IMR-90 (cell line): ENCODE measurements around the gene NFIA. TPM values are rescaled to one million over a fixed set of nuclear protein-coding genes. Genes with fewer than 3 reads are reported as not detected.

Experiments
- ATAC-seq: fragments of 200-7000 bp; cut with Tn5 transposase; 2 replicates; pipeline ENCODE4 v1.9.1; 2020; ENCODE audit warnings: low read depth, mild to moderate bottlenecking, moderate library complexity
- BruUV-seq: library from RNA; stranded (reverse); fragments of 400-500 nt; replicated peaks from 2 replicates; lab custom pipeline; 2021; lab: Mats Ljungman, UMichigan
- CTCF ChIA-PET: fragments of 300-600 bp; formaldehyde crosslinking; extraction: SDS; loops from one replicate; lab custom pipeline; 2021; ENCODE audit warnings: antibody characterized with exemption; lab: Yijun Ruan, JAX
- POLR2A ChIA-PET: fragments of 300-600 bp; sonication (Branson Sonifier 250); formaldehyde crosslinking; loops from one replicate; lab custom pipeline; 2022; ENCODE audit warnings: antibody characterized with exemption; ENCODE audit not compliant: unreplicated experiment; lab: Charles Lee
- DNase-seq: peaks from one replicate; pipeline ENCODE4 v3.0.0; 2013
- H2AFZ ChIP-seq: replicated peaks from 2 replicates; pipeline ENCODE3; 2013; ENCODE audit warnings: low read length, mild to moderate bottlenecking; ENCODE audit not compliant: poor library complexity
- H2AK5ac ChIP-seq: 2 replicates; pipeline ENCODE4 v1.6.1; 2013; ENCODE audit warnings: low read depth, low read length, inconsistent platforms
- H2AK9ac ChIP-seq: replicated peaks from 2 replicates; pipeline ENCODE3; 2013; ENCODE audit warnings: mild to moderate bottlenecking, low read depth, low read length, moderate library complexity; ENCODE audit not compliant: poor library complexity
- H2BK120ac ChIP-seq: 2 replicates; pipeline ENCODE4 v1.6.1; 2013; ENCODE audit warnings: low read depth, low read length, inconsistent platforms
- H2BK15ac ChIP-seq: 3 replicates; pipeline ENCODE4 v1.6.1; 2013; ENCODE audit warnings: low read depth, low read length, inconsistent platforms
- H2BK20ac ChIP-seq: 2 replicates; pipeline ENCODE4 v1.6.1; 2013; ENCODE audit warnings: low read depth, mild to moderate bottlenecking, inconsistent platforms, low read length, moderate library complexity
- H2BK5ac ChIP-seq: 2 replicates; pipeline ENCODE4 v1.6.1; 2013; ENCODE audit warnings: mild to moderate bottlenecking, low read depth, low read length, inconsistent platforms; ENCODE audit not compliant: poor library complexity, severe bottlenecking
- H3K14ac ChIP-seq: replicated peaks from 2 replicates; pipeline ENCODE4 v1.6.1; 2013; ENCODE audit warnings: low read depth, low read length, inconsistent platforms
- H3K18ac ChIP-seq: 2 replicates; pipeline ENCODE4 v1.6.1; 2013; ENCODE audit warnings: low read depth, low read length, control low read depth
- H3K23ac ChIP-seq: 2 replicates; pipeline ENCODE4 v1.6.1; 2013; ENCODE audit warnings: low read depth, low read length, inconsistent platforms
- H3K27ac ChIP-seq: 2 replicates; pipeline ENCODE4 v1.5.1; 2013; ENCODE audit warnings: mild to moderate bottlenecking, control low read depth, low read length; ENCODE audit not compliant: insufficient read depth
- H3K27me3 ChIP-seq: 2 replicates; pipeline ENCODE4 v1.6.1; 2013; ENCODE audit warnings: low read length; ENCODE audit not compliant: control insufficient read depth, insufficient read depth
- H3K36me3 ChIP-seq: 2 replicates; pipeline ENCODE4 v1.6.1; 2013; ENCODE audit warnings: low read length, mixed read lengths; ENCODE audit not compliant: control insufficient read depth, insufficient read depth
- H3K4ac ChIP-seq: 2 replicates; pipeline ENCODE4 v1.6.1; 2013; ENCODE audit warnings: low read depth, low read length, inconsistent platforms
- H3K4me1 ChIP-seq: 2 replicates; pipeline ENCODE4 v1.6.1; 2013; ENCODE audit warnings: low read length, mixed read lengths; ENCODE audit not compliant: control insufficient read depth, insufficient read depth
- H3K4me2 ChIP-seq: 2 replicates; pipeline ENCODE4 v1.6.1; 2013; ENCODE audit warnings: low read depth, mild to moderate bottlenecking, control low read depth, low read length, moderate library complexity
- H3K4me3 ChIP-seq: 2 replicates; pipeline ENCODE4 v1.5.1; 2013; ENCODE audit warnings: low read depth, mild to moderate bottlenecking, control low read depth, low read length, moderate library complexity; ENCODE audit not compliant: insufficient read depth
- H3K56ac ChIP-seq: 2 replicates; pipeline ENCODE4 v1.6.1; 2013; ENCODE audit warnings: low read length, inconsistent platforms; ENCODE audit not compliant: insufficient read depth; ENCODE audit errors: extremely low read depth
- H3K79me1 ChIP-seq, 2 experiments: 2 replicates each; pipeline ENCODE4 v1.6.1; 2013; ENCODE audit warnings: low read length in 2 of 2, inconsistent platforms in 1 of 2, low read depth in 1 of 2
- H3K9ac ChIP-seq: 2 replicates; pipeline ENCODE4 v1.6.1; 2013; ENCODE audit warnings: low read depth, low read length, control low read depth
- H3K9me1 ChIP-seq: 2 replicates; pipeline ENCODE4 v1.6.1; 2013; ENCODE audit warnings: low read length, inconsistent platforms; ENCODE audit not compliant: insufficient read depth
- H3K9me3 ChIP-seq: 2 replicates; pipeline ENCODE4 v1.6.1; 2013; ENCODE audit warnings: low read length; ENCODE audit not compliant: control insufficient read depth, insufficient read depth
- H4K20me1 ChIP-seq: 2 replicates; pipeline ENCODE4 v1.6.1; 2013; ENCODE audit warnings: low read length, inconsistent platforms; ENCODE audit not compliant: insufficient read depth
- H4K5ac ChIP-seq: 2 replicates; pipeline ENCODE4 v1.6.1; 2013; ENCODE audit warnings: mild to moderate bottlenecking, low read depth, low read length, control low read depth
- H4K8ac ChIP-seq, 2 experiments: 2 replicates each; pipeline ENCODE4 v1.6.1; 2013; ENCODE audit warnings: low read depth in 2 of 2, low read length in 2 of 2, control low read depth in 1 of 2, inconsistent platforms in 1 of 2
- H4K91ac ChIP-seq: 2 replicates; pipeline ENCODE4 v1.6.1; 2013; ENCODE audit warnings: low read depth, low read length, inconsistent platforms; ENCODE audit not compliant: insufficient read depth
- BHLHE40 ChIP-seq: fragments of 150-350 bp; IDR thresholded peaks from 2 replicates; pipeline ENCODE4 v1.6.1; 2016; ENCODE audit warnings: mild to moderate bottlenecking, low read depth, low read length
- CHD1 ChIP-seq: IDR thresholded peaks from 2 replicates; pipeline ENCODE4 v1.6.1; 2012; ENCODE audit warnings: low read depth, low read length, improper control_type of control experiment
- FOS ChIP-seq: fragments of 150-350 bp; IDR thresholded peaks from 2 replicates; pipeline ENCODE4 v1.6.1; 2016; ENCODE audit warnings: low read depth, low read length
- MAZ ChIP-seq: IDR thresholded peaks from 2 replicates; pipeline ENCODE4 v1.6.1; 2012; ENCODE audit warnings: low read depth, mild to moderate bottlenecking, low read length, improper control_type of control experiment, moderate library complexity, borderline replicate concordance
- MXI1 ChIP-seq: IDR thresholded peaks from 2 replicates; pipeline ENCODE4 v1.6.1; 2012; ENCODE audit warnings: low read depth, mild to moderate bottlenecking, low read length, moderate library complexity, borderline replicate concordance
- USF2 ChIP-seq: fragments of 150-350 bp; IDR thresholded peaks from 2 replicates; pipeline ENCODE4 v1.6.1; 2017; ENCODE audit warnings: mild to moderate bottlenecking, antibody characterized with exemption, low read length, low read depth
- WGBS, 2 experiments: methylation state at CpG; one replicate each; pipeline versions ENCODE4 v1.1.5 to v1.1.7; 2013; ENCODE audit warnings: missing lambda C conversion rate in 2 of 2; ENCODE audit not compliant: insufficient read length in 1 of 2; ENCODE audit errors: extremely low coverage in 2 of 2; 5-methylcytosine and 5-hydroxymethylcytosine counted together
- dilution Hi-C: fragments of 300-500 bp; cut with HindIII; formaldehyde crosslinking; loops from one replicate; pipeline ENCODE4 v1.14.3; 2018; ENCODE audit warnings: low sequenced_read_pairs; ENCODE audit not compliant: unreplicated experiment
- in situ Hi-C: fragments of 300-500 bp; cut with MboI; formaldehyde crosslinking; loops from 3 replicates; pipeline ENCODE4 v1.14.3; 2019; ENCODE audit warnings: low sequenced_read_pairs, inconsistent platforms, mixed read lengths
- intact Hi-C: fragments of 100-400 bp; cut with micrococcal nuclease; formaldehyde crosslinking; loops from 2 replicates; pipeline ENCODE4 v1.10.0; 2022
- polyA plus RNA-seq, 3 experiments: library from polyadenylated mRNA; depleted of rRNA; stranded (reverse); fragments of >200 nt; gene quantifications; 2 replicates each; pipeline ENCODE4 v1.2.3, GENCODE V29; 2012; ENCODE audit warnings: low replicate concordance in 1 of 3
- total RNA-seq: library from RNA; depleted of rRNA; stranded (reverse); fragments of >200 nt; gene quantifications from 2 replicates; pipeline ENCODE4 v1.2.3, GENCODE V29; 2012
- TF ChIP-seq, protein P1 (sequence below): conservative IDR thresholded peaks from 2 replicates; pipeline ENCODE4 v1.5.1; 2012; ENCODE audit warnings: mild to moderate bottlenecking, low read depth, low read length, improper control_type of control experiment

Gene NFIA
- total and polyA plus RNA-seq, 2 of the 4 experiments (the other 2 are of a cell fraction): 1.6 to 2.2 TPM

DNA sequence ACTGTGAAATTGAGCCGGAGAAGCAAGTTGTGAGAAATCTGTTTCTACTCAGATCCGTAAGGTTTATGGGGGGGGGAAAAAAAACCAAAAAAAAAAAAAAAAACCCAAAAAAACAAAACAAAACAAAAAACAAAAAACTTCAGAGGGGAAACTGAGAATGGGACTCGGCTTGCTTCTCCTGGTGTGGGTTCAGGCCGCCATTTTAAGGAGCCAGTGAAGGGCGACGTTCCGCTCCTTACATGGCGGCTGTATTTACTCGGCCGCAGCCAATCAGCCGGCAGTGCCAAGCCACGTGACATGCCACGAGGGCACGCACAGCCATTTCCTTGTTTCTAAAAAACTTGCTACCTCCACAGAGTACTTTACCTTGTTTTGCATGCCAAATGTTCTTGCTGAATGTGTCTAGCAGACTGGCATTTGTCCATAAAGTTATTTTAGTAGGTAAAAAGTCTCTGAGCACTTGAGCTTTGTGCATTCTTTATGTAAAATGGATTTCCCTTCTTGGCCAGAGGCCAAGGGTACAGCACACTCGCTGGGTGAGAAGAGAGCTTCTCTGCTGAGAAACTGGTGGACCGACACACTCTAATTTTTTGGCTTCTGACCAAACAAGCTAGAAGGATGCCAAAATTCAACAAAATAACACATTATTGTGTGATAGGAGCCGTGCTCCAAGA lies 101.8 kb downstream of the NFIA start:
- Histone ChIP-seq H3K79me1 (no peaks in the 10 kb centered on the region), H3K9ac (no peak overlapping the region), H4K5ac (peak overlapping the region; percentile 78), H3K27ac (peak overlapping the region; percentile 77; the same call in 1 of the 2 replicates), H3K14ac (peak overlapping the region; percentile 91; the same call in 1 of the 2 replicates), H2BK15ac (no peak overlapping the region), H4K20me1 (no peaks in the 10 kb centered on the region), H2BK20ac (no peak overlapping the region; the same call in 1 of the 2 replicates), H2AK5ac (no peak overlapping the region), H2AFZ (peak overlapping the region; percentile 85), H3K27me3 (no peaks in the 10 kb centered on the region), H3K9me1 (no peaks in the 10 kb centered on the region), H2AK9ac (no peak overlapping the region), H3K36me3 (no peaks in the 10 kb centered on the region), H3K23ac (no peak overlapping the region), H4K8ac (peak overlapping the region; percentile 78 to 92), H3K4ac (peak overlapping the region; percentile 51), H3K56ac (no peak overlapping the region), H4K91ac (no peak overlapping the region), H3K9me3 (no peaks in the 10 kb centered on the region), H2BK5ac (no peak overlapping the region), H2BK120ac (peak overlapping the region; percentile 63), H3K18ac (peak overlapping the region; percentile 45), H3K4me1 (peaks cover 6% of the 10 kb centered on the region), H3K4me2 (peak overlapping the region; percentile 84), H3K4me3 (peak overlapping the region; percentile 8; the same call in 1 of the 2 replicates)
- in situ Hi-C loops (no loop called here), dilution Hi-C loops (no loop called here), intact Hi-C loops (loop anchor here (5.0 kb wide), 1 partner anchor 268 kb away; no protein-coding TSS in a partner anchor)
- ChIA-PET POLR2A (no interaction called here), CTCF (no interaction called here)
- no TSS peak for BruUV-seq
- TF ChIP-seq CHD1 (no peak), USF2 (peak; percentile 93), MXI1 (no peak), BHLHE40 (no peak), MAZ (no peak), FOS (peak; percentile 27; the same call in 1 of the 2 replicates)
- TF ChIP-seq, protein P1, sequence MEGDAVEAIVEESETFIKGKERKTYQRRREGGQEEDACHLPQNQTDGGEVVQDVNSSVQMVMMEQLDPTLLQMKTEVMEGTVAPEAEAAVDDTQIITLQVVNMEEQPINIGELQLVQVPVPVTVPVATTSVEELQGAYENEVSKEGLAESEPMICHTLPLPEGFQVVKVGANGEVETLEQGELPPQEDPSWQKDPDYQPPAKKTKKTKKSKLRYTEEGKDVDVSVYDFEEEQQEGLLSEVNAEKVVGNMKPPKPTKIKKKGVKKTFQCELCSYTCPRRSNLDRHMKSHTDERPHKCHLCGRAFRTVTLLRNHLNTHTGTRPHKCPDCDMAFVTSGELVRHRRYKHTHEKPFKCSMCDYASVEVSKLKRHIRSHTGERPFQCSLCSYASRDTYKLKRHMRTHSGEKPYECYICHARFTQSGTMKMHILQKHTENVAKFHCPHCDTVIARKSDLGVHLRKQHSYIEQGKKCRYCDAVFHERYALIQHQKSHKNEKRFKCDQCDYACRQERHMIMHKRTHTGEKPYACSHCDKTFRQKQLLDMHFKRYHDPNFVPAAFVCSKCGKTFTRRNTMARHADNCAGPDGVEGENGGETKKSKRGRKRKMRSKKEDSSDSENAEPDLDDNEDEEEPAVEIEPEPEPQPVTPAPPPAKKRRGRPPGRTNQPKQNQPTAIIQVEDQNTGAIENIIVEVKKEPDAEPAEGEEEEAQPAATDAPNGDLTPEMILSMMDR: no peak
- DNase-seq: peak; percentile 63
- ATAC-seq: peak; percentile 67
- WGBS, 2 experiments: 20% methylated on average over 1 of the region's 17 CpGs; no CpG with 5 or more reads in 1 of the 2 experiments
